Ramos (cell line): ENCODE measurements around the gene ATG101.
"Not testable (repeated sequence)": the region's sequence is repeated elsewhere in the genome, so short reads cannot be mapped to it uniquely, and the experiment has no call there.

ENCODE experiments used
- in situ Hi-C: fragments of 300-500 bp; cut with MboI; formaldehyde crosslinking; loops from one replicate; pipeline ENCODE4 v1.14.3; 2022; ENCODE audit warnings: low sequenced_read_pairs; ENCODE audit not compliant: unreplicated experiment

ATG101 gene

GRCh38 chr12:52090291-52090690 lies 20.5 kb downstream of the ATG101 start:
- in situ Hi-C loops: no loop called here

- in situ Hi-C loops: no loop called here
These were observed 21.3 kb downstream of the ATG101 start for GRCh38 chr12:52091061-52091460.

- in situ Hi-C loops: no loop called here
These were observed 22.1 kb downstream of the ATG101 start for GRCh38 chr12:52091869-52092268.

- in situ Hi-C loops: no loop called here
These were observed 23.6 kb downstream of the ATG101 start for GRCh38 chr12:52093346-52093745.

GRCh38 chr12:52096332-52097044 lies 26.7 kb downstream of the ATG101 start:
- in situ Hi-C loops: no loop called here

GRCh38 chr12:52097045-52097666 lies 27.4 kb downstream of the ATG101 start:
- in situ Hi-C loops: no loop called here

- in situ Hi-C loops: not testable (repeated sequence)
These were observed 34.8 kb downstream of the ATG101 start for GRCh38 chr12:52104431-52105089.

- in situ Hi-C loops: loop anchor here (5.0 kb wide), 1 partner anchor 89 kb away; no protein-coding TSS in a partner anchor
These were observed 46.7 kb downstream of the ATG101 start for GRCh38 chr12:52116222-52117125.

- in situ Hi-C loops: loop anchor here (5.0 kb wide), 1 partner anchor 91 kb away; no protein-coding TSS in a partner anchor
These were observed 48.2 kb downstream of the ATG101 start for GRCh38 chr12:52117806-52118475.

- in situ Hi-C loops: loop anchor here (5.0 kb wide), 1 partner anchor 92 kb away; no protein-coding TSS in a partner anchor
These were observed 49.8 kb downstream of the ATG101 start for GRCh38 chr12:52119398-52120254.

- in situ Hi-C loops: no loop called here
These were observed 51.4 kb downstream of the ATG101 start for GRCh38 chr12:52120951-52121823.

- in situ Hi-C loops: no loop called here
These were observed 52.2 kb downstream of the ATG101 start for GRCh38 chr12:52121824-52122539.

GRCh38 chr12:52122540-52122871 lies 52.7 kb downstream of the ATG101 start:
- in situ Hi-C loops: no loop called here

GRCh38 chr12:52122904-52123303 lies 53.1 kb downstream of the ATG101 start:
- in situ Hi-C loops: no loop called here

- in situ Hi-C loops: no loop called here
These were observed 53.9 kb downstream of the ATG101 start for GRCh38 chr12:52123487-52124186.

- in situ Hi-C loops: no loop called here
These were observed 55.7 kb downstream of the ATG101 start for GRCh38 chr12:52125476-52125900.
